A549 (cell line): Measurements from ENCODE around the gene C1GALT1. TPM values are rescaled to one million over a fixed set of nuclear protein-coding genes. Genes with fewer than 3 reads are reported as not detected.

Experiments
- ATAC-seq, 2 experiments: fragments of 200-7000 bp in 1 of 2; fragments of >200 bp in 1 of 2; cut with Nextera tagmentation in 1 of 2; cut with Tn5 transposase in 1 of 2; 3 replicates each; pipeline versions ENCODE4 v1.8.0 to v1.9.1; 2018 to 2020; ENCODE audit warnings: mild to moderate bottlenecking in 1 of 2, moderate library complexity in 1 of 2
- CTCF ChIA-PET: fragments of 300-600 bp; sonication (Branson Sonifier 250); formaldehyde crosslinking; extraction: SDS; loops from one replicate; lab custom pipeline; 2021; ENCODE audit warnings: antibody characterized with exemption, inconsistent platforms; lab: Yijun Ruan, JAX
- POLR2A ChIA-PET: fragments of 350-600 bp; formaldehyde crosslinking; extraction: SDS; loops from one replicate; lab custom pipeline; 2021; ENCODE audit warnings: antibody characterized with exemption, inconsistent platforms; lab: Yijun Ruan, JAX
- DNase-seq, 2 experiments: peaks; one replicate each; pipeline versions ENCODE4 v3.0.0 to v3.0.0-alpha.2; 2011 to 2016; ENCODE audit warnings: low read depth in 1 of 2, low spot score in 1 of 2
- FAIRE-seq: peaks from 2 replicates; lab custom pipeline; 2011; peaks lifted over from hg19 to GRCh38; lab: Jason Lieb, UNC
- H3K27ac ChIP-seq, 2 experiments: fragments of >200 bp; sonication (Bioruptor Twin); formaldehyde crosslinking; 3 replicates each; pipeline ENCODE4 v1.5.1; 2016 to 2017
- H3K4me1 ChIP-seq: fragments of >200 bp; sonication (Bioruptor Twin); formaldehyde crosslinking; 3 replicates; pipeline ENCODE4 v1.6.1; 2016
- H3K4me2 ChIP-seq: fragments of >200 bp; sonication (Bioruptor Twin); formaldehyde crosslinking; 3 replicates; pipeline ENCODE4 v1.6.1; 2016
- H3K4me3 ChIP-seq: fragments of >200 bp; sonication (Bioruptor Twin); formaldehyde crosslinking; 3 replicates; pipeline ENCODE4 v1.5.1; 2016
- H3K9me3 ChIP-seq: fragments of >200 bp; sonication (Bioruptor Twin); formaldehyde crosslinking; 3 replicates; pipeline ENCODE4 v1.6.1; 2016
- CHD4 ChIP-seq: fragments of 200-600 bp; sonication (generic); IDR thresholded peaks from 2 replicates; pipeline ENCODE4 v1.6.1; 2016; ENCODE audit warnings: antibody characterized with exemption, mild to moderate bottlenecking, borderline replicate concordance
- EP300 ChIP-seq, 2 experiments: fragments of >200 bp; sonication (Bioruptor Twin); formaldehyde crosslinking; IDR thresholded peaks; 2 replicates in 1 of 2; 3 replicates in 1 of 2; pipeline ENCODE4 v1.6.1; 2016 to 2017
- ESRRA ChIP-seq: fragments of 150-350 bp; IDR thresholded peaks from 2 replicates; pipeline ENCODE4 v1.6.1; 2014; ENCODE audit warnings: mild to moderate bottlenecking, low read length, borderline replicate concordance
- FOXS1 ChIP-seq: fragments of 250-450 bp; sonication (Bioruptor Pico); IDR thresholded peaks from 2 replicates; pipeline ENCODE4 v1.5.0; 2020; ENCODE audit warnings: mild to moderate bottlenecking, moderate library complexity
- GATA3 ChIP-seq: IDR thresholded peaks from 2 replicates; pipeline ENCODE4 v1.6.1; 2012; ENCODE audit warnings: borderline replicate concordance
- HDAC2 ChIP-seq: fragments of 200-600 bp; sonication (generic); IDR thresholded peaks from 2 replicates; pipeline ENCODE4 v1.6.1; 2016
- HEYL ChIP-seq: fragments of 250-450 bp; sonication (Bioruptor Pico); IDR thresholded peaks from 2 replicates; pipeline ENCODE4 v1.8.0; 2021; ENCODE audit warnings: mild to moderate bottlenecking, moderate library complexity
- HOXB5 ChIP-seq: fragments of 250-450 bp; sonication (Bioruptor Pico); IDR thresholded peaks from 2 replicates; pipeline ENCODE4 v1.5.0; 2020; ENCODE audit warnings: mild to moderate bottlenecking, moderate library complexity
- JUN ChIP-seq, 2 experiments: fragments of >200 bp; sonication (Bioruptor Twin); formaldehyde crosslinking; IDR thresholded peaks; 2 replicates in 1 of 2; 3 replicates in 1 of 2; pipeline ENCODE4 v1.6.1; 2016 to 2017
- KDM1A ChIP-seq: fragments of 200-600 bp; sonication (generic); IDR thresholded peaks from 2 replicates; pipeline ENCODE4 v1.6.1; 2016; ENCODE audit warnings: low read depth, mild to moderate bottlenecking
- NPAS2 ChIP-seq: fragments of 250-450 bp; sonication (Bioruptor Pico); IDR thresholded peaks from 2 replicates; pipeline ENCODE4 v1.8.0; 2022; ENCODE audit warnings: mild to moderate bottlenecking, moderate library complexity, borderline replicate concordance
- RCOR1 ChIP-seq: fragments of 150-350 bp; IDR thresholded peaks from 2 replicates; pipeline ENCODE4 v1.6.1; 2014; ENCODE audit warnings: antibody characterized with exemption, low read length, low read depth
- RNF2 ChIP-seq: fragments of 200-600 bp; sonication (generic); IDR thresholded peaks from 2 replicates; pipeline ENCODE4 v1.6.1; 2016; ENCODE audit warnings: low read depth, mild to moderate bottlenecking, antibody characterized with exemption, moderate library complexity, borderline replicate concordance
- SREBF2 ChIP-seq: fragments of 450-650 bp; IDR thresholded peaks from 2 replicates; pipeline ENCODE4 v1.6.1; 2014; ENCODE audit warnings: mild to moderate bottlenecking, moderate library complexity
- ZC3H11A ChIP-seq: fragments of 450-650 bp; IDR thresholded peaks from 2 replicates; pipeline ENCODE4 v1.6.1; 2014; ENCODE audit warnings: antibody characterized with exemption, mild to moderate bottlenecking
- ZFP36 ChIP-seq: fragments of 450-650 bp; IDR thresholded peaks from 2 replicates; pipeline ENCODE4 v1.6.1; 2014; ENCODE audit warnings: borderline replicate concordance; ENCODE audit not compliant: partially characterized antibody
- WGBS: methylation state at CpG from one replicate; pipeline ENCODE4 v1.1.6; 2017; ENCODE audit errors: missing lambda C conversion rate; 5-methylcytosine and 5-hydroxymethylcytosine counted together
- polyA plus RNA-seq, 4 experiments: library from polyadenylated mRNA; depleted of rRNA in 3 of 4; stranded (reverse); fragments of >200 nt; fragmentation: RNase III in 1 of 4; extraction: RNeasy Plus Mini Kit Qiagen cat#74134 plus additional on column Dnase treatment in 1 of 4; gene quantifications; 2 replicates in 3 of 4; 3 replicates in 1 of 4; pipeline ENCODE4 v1.2.3, GENCODE V29; 2011 to 2017
- TF ChIP-seq, protein P1 (sequence below): IDR thresholded peaks from 2 replicates; pipeline ENCODE4 v1.6.1; 2012
- TF ChIP-seq, protein P2 (sequence below): fragments of 200-600 bp; sonication (generic); IDR thresholded peaks from 2 replicates; pipeline ENCODE4 v1.6.1; 2016; ENCODE audit warnings: antibody characterized with exemption, mild to moderate bottlenecking, moderate library complexity
- TF ChIP-seq, protein P3 (sequence below): IDR thresholded peaks from 2 replicates; pipeline ENCODE4 v1.6.1; 2012
- TF ChIP-seq, protein P4 (sequence below): fragments of 250-450 bp; sonication (Bioruptor Pico); IDR thresholded peaks from 2 replicates; pipeline ENCODE4 v1.5.0; 2021; ENCODE audit warnings: mild to moderate bottlenecking, moderate library complexity, borderline replicate concordance
- TF ChIP-seq, protein P5 (sequence below): fragments of 150-350 bp; IDR thresholded peaks from 2 replicates; pipeline ENCODE4 v1.6.1; 2014; ENCODE audit warnings: low read depth, mild to moderate bottlenecking, low read length
- TF ChIP-seq, protein P6 (sequence below): fragments of >200 bp; sonication (Bioruptor Twin); formaldehyde crosslinking; IDR thresholded peaks from 3 replicates; pipeline ENCODE4 v1.5.1; 2016

Gene C1GALT1
- polyA plus RNA-seq, 2 of the 4 experiments (the other 2 are of a cell fraction) = 24.1 to 50.1 TPM

DNA sequence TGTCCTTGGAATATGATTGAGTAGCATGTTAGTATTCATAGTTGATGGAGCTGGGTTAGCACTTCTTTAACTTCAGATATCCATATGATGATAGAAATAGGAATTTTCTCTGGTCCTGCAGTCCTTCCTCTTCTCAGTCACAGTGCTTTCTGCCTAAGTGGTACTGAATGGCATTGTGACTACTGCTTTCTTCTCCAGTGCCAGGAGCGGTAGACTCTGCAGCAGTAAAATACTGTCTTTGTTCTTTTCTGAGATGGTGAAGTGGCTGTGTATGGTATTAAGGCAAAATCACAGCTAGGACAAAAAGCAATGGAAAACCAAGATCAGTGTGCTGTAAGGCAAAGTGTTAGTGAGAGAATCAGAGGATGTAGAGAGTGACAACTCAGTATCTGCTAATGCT is 46.6 kb downstream of the C1GALT1 start:
- no peak for FAIRE-seq
- DNase-seq = no peak
- WGBS = 96% methylated on average over 1 of the region's 1 CpG
- H3K4me2 ChIP-seq = no peak overlapping the region
- H3K4me1 ChIP-seq = no peaks in the 10 kb centered on the region
- H3K4me3 ChIP-seq = no peak overlapping the region
- ChIA-PET POLR2A (interaction anchor here (0.5 kb wide), 1 partner anchor 46 kb away, joined by 3 read pairs; no protein-coding TSS in a partner anchor), CTCF (no interaction called here)
- 0 out of 3 replicates have a peak, but pooled peaks cover 8% of the 10 kb centered on the region for H3K9me3 ChIP-seq
- ATAC-seq = no peak; a peak in 1 of 6 replicates
- TF ChIP-seq FOXS1 (no peak), JUN (IDR thresholded peaks at IDR 0.05) (no peak), EP300 (IDR thresholded peaks at IDR 0.05) (no peak), HEYL (no peak), HDAC2 (no peak), RNF2 (no peak), KDM1A (no peak), ESRRA (no peak), NPAS2 (CRISPR knock-in tag) (no peak), ZFP36 (no peak), SREBF2 (no peak)
- TF ChIP-seq, protein P1, sequence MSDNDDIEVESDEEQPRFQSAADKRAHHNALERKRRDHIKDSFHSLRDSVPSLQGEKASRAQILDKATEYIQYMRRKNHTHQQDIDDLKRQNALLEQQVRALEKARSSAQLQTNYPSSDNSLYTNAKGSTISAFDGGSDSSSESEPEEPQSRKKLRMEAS = no peak
- TF ChIP-seq, protein P2, sequence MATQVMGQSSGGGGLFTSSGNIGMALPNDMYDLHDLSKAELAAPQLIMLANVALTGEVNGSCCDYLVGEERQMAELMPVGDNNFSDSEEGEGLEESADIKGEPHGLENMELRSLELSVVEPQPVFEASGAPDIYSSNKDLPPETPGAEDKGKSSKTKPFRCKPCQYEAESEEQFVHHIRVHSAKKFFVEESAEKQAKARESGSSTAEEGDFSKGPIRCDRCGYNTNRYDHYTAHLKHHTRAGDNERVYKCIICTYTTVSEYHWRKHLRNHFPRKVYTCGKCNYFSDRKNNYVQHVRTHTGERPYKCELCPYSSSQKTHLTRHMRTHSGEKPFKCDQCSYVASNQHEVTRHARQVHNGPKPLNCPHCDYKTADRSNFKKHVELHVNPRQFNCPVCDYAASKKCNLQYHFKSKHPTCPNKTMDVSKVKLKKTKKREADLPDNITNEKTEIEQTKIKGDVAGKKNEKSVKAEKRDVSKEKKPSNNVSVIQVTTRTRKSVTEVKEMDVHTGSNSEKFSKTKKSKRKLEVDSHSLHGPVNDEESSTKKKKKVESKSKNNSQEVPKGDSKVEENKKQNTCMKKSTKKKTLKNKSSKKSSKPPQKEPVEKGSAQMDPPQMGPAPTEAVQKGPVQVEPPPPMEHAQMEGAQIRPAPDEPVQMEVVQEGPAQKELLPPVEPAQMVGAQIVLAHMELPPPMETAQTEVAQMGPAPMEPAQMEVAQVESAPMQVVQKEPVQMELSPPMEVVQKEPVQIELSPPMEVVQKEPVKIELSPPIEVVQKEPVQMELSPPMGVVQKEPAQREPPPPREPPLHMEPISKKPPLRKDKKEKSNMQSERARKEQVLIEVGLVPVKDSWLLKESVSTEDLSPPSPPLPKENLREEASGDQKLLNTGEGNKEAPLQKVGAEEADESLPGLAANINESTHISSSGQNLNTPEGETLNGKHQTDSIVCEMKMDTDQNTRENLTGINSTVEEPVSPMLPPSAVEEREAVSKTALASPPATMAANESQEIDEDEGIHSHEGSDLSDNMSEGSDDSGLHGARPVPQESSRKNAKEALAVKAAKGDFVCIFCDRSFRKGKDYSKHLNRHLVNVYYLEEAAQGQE = no peak
- TF ChIP-seq, protein P3, sequence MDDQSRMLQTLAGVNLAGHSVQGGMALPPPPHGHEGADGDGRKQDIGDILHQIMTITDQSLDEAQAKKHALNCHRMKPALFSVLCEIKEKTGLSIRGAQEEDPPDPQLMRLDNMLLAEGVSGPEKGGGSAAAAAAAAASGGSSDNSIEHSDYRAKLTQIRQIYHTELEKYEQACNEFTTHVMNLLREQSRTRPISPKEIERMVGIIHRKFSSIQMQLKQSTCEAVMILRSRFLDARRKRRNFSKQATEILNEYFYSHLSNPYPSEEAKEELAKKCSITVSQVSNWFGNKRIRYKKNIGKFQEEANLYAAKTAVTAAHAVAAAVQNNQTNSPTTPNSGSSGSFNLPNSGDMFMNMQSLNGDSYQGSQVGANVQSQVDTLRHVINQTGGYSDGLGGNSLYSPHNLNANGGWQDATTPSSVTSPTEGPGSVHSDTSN = no peak
- TF ChIP-seq, protein P4, sequence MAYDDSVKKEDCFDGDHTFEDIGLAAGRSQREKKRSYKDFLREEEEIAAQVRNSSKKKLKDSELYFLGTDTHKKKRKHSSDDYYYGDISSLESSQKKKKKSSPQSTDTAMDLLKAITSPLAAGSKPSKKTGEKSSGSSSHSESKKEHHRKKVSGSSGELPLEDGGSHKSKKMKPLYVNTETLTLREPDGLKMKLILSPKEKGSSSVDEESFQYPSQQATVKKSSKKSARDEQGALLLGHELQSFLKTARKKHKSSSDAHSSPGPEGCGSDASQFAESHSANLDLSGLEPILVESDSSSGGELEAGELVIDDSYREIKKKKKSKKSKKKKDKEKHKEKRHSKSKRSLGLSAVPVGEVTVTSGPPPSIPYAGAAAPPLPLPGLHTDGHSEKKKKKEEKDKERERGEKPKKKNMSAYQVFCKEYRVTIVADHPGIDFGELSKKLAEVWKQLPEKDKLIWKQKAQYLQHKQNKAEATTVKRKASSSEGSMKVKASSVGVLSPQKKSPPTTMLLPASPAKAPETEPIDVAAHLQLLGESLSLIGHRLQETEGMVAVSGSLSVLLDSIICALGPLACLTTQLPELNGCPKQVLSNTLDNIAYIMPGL (CRISPR knock-in tag) = no peak
- H3K27ac ChIP-seq = no peak overlapping the region

DNA sequence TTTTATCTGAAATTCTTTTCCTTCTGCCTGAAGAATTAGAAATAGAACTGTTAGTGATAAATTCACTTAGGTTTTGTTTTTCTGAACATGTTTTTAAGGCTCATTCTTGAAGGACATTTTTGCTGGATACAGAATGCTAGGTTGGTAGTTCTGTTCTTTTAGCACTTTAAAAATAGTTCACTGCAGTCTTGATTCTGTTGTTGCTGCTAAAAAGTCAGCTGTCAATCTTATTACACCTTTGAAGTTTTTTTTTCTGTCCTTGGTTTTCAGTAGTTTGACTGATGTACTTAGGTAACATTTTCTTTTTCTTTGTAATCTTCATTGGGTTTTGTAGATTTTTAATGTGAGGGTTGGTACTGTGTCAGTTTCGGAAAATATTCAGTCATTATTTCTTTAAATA is 48.7 kb downstream of the C1GALT1 start:
- ChIA-PET CTCF (interaction anchor here (0.7 to 1.6 kb wide), 2 partner anchors 128 to 145 kb away, joined by 4 to 5 read pairs; no protein-coding TSS in a partner anchor), POLR2A (no interaction called here)
- Histone ChIP-seq H3K9me3 (0 out of 3 replicates have a peak, but pooled peaks cover 8% of the 10 kb centered on the region), H3K4me1 (no peaks in the 10 kb centered on the region), H3K4me3 (no peak overlapping the region), H3K4me2 (no peak overlapping the region), H3K27ac (no peak overlapping the region)
- ATAC-seq = no peak
- FAIRE-seq = no peak
- no peak for DNase-seq
- WGBS = 93% methylated on average over 1 of the region's 1 CpG
- no peak for TF ChIP-seq CHD4
- TF ChIP-seq ESRRA = no peak
- TF ChIP-seq RCOR1 = no peak
- no peak for TF ChIP-seq ZC3H11A
- TF ChIP-seq, protein P1 = no peak
- TF ChIP-seq, protein P2 = no peak
- TF ChIP-seq JUN (IDR thresholded peaks at IDR 0.05) = no peak
- TF ChIP-seq, protein P5, sequence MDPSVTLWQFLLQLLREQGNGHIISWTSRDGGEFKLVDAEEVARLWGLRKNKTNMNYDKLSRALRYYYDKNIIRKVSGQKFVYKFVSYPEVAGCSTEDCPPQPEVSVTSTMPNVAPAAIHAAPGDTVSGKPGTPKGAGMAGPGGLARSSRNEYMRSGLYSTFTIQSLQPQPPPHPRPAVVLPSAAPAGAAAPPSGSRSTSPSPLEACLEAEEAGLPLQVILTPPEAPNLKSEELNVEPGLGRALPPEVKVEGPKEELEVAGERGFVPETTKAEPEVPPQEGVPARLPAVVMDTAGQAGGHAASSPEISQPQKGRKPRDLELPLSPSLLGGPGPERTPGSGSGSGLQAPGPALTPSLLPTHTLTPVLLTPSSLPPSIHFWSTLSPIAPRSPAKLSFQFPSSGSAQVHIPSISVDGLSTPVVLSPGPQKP = no peak
- no peak for TF ChIP-seq HDAC2
- no peak for TF ChIP-seq GATA3
- no peak for TF ChIP-seq HOXB5 (CRISPR knock-in tag)
- TF ChIP-seq ZFP36 = no peak
- TF ChIP-seq, protein P6, sequence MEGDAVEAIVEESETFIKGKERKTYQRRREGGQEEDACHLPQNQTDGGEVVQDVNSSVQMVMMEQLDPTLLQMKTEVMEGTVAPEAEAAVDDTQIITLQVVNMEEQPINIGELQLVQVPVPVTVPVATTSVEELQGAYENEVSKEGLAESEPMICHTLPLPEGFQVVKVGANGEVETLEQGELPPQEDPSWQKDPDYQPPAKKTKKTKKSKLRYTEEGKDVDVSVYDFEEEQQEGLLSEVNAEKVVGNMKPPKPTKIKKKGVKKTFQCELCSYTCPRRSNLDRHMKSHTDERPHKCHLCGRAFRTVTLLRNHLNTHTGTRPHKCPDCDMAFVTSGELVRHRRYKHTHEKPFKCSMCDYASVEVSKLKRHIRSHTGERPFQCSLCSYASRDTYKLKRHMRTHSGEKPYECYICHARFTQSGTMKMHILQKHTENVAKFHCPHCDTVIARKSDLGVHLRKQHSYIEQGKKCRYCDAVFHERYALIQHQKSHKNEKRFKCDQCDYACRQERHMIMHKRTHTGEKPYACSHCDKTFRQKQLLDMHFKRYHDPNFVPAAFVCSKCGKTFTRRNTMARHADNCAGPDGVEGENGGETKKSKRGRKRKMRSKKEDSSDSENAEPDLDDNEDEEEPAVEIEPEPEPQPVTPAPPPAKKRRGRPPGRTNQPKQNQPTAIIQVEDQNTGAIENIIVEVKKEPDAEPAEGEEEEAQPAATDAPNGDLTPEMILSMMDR = no peak
